BJ (cell line): ENCODE measurements around the gene OMP. TPM values are rescaled to one million over a fixed set of nuclear protein-coding genes. Genes with fewer than 3 reads are reported as not detected.

Experiments used
- CTCF ChIA-PET: fragments of 350-600 bp; formaldehyde crosslinking; extraction: SDS; loops from one replicate; lab custom pipeline; 2021; ENCODE audit warnings: antibody characterized with exemption, inconsistent platforms; lab: Yijun Ruan, JAX
- POLR2A ChIA-PET: fragments of 300-600 bp; sonication (Branson Sonifier 250); formaldehyde crosslinking; extraction: SDS; loops from one replicate; lab custom pipeline; 2021; ENCODE audit warnings: antibody characterized with exemption; lab: Charles Lee
- DNase-seq: peaks from one replicate; pipeline ENCODE4 v3.0.0-alpha.2; 2011; ENCODE audit warnings: low read depth
- H3K27me3 ChIP-seq: 2 replicates; pipeline ENCODE4 v1.6.0; 2011; ENCODE audit warnings: low read length; ENCODE audit not compliant: control insufficient read depth, insufficient read depth
- H3K36me3 ChIP-seq: 2 replicates; pipeline ENCODE4 v1.5.1; 2011; ENCODE audit warnings: low read length; ENCODE audit not compliant: control insufficient read depth, insufficient read depth
- H3K4me3 ChIP-seq: 2 replicates; pipeline ENCODE4 v1.5.1; 2011; ENCODE audit warnings: low read depth, mild to moderate bottlenecking, control low read depth, low read length
- CTCF ChIP-seq: IDR thresholded peaks from 2 replicates; pipeline ENCODE4 v1.5.1; 2011; ENCODE audit warnings: low read depth, mild to moderate bottlenecking, control low read depth, inconsistent platforms, low read length, moderate library complexity; ENCODE audit not compliant: insufficient read depth
- polyA plus RNA-seq: library from polyadenylated mRNA; depleted of rRNA; stranded (reverse); fragments of >200 nt; gene quantifications from 2 replicates; pipeline ENCODE4 v1.2.3, GENCODE V29; 2011; rRNA removed

The OMP gene
- polyA plus RNA-seq, 1 experiment, result not detected

GRCh38 chr11:77151804-77152509, 49.3 kb downstream of the OMP start:
- ChIA-PET POLR2A (no interaction called here), CTCF (interaction anchor here (1.8 kb wide), 1 partner anchor 25 kb away, joined by 6 read pairs; no protein-coding TSS in a partner anchor)
- no peak for TF ChIP-seq CTCF

GRCh38 chr11:77152846-77153245, 50.2 kb downstream of the OMP start:
- Histone ChIP-seq H3K27me3 (peaks cover 5% of the 10 kb centered on the region), H3K4me3 (no peak overlapping the region), H3K36me3 (no peaks in the 10 kb centered on the region)
- TF ChIP-seq CTCF, result no peak
- POLR2A ChIA-PET, result no interaction called here
- CTCF ChIA-PET, result interaction anchor here (1.2 to 1.8 kb wide), 2 partner anchors 21 to 26 kb away, joined by 3 to 6 read pairs; no protein-coding TSS in a partner anchor
- DNase-seq, result no peak

More at GRCh38 chr11:77151804-77152509, 49.3 kb downstream of the OMP start:
- H3K36me3 ChIP-seq, result no peaks in the 10 kb centered on the region
- no peak for DNase-seq
- H3K4me3 ChIP-seq, result no peak overlapping the region
- peaks cover 12% of the 10 kb centered on the region for H3K27me3 ChIP-seq

Other genes starting within 250 kb of the OMP start
- gene ACER3, start 241.9 kb upstream of the OMP start, polyA plus RNA-seq, result 9.7 and 13.9 TPM in 2 replicates
- not detected in 2 replicates for gene B3GNT6, start 68.4 kb upstream of the OMP start, polyA plus RNA-seq
- 11.3 and 18.4 TPM in 2 replicates for gene CAPN5, start 35.9 kb upstream of the OMP start, polyA plus RNA-seq
- gene MYO7A, start 25.4 kb downstream of the OMP start, polyA plus RNA-seq, result 0.01 and 0.04 TPM in 2 replicates
- not detected in 2 replicates for gene GDPD4, start 198.8 kb downstream of the OMP start, polyA plus RNA-seq